HG03520 (cell line): ENCODE results near the gene PDE4D.
"Not testable (repeated sequence)": the region's sequence is repeated elsewhere in the genome, so short reads cannot be mapped to it uniquely, and the experiment has no call there.

Experiments used
- ATAC-seq: cut with Tn5 transposase; IDR thresholded peaks from one replicate; pipeline ENCODE4 v1.9.1; 2021; ENCODE audit warnings: mild to moderate bottlenecking, moderate library complexity; ENCODE audit not compliant: unreplicated experiment

Gene PDE4D

GRCh38 chr5:59800347-59800893 is 93.1 kb downstream of the PDE4D start:
- ATAC-seq, result no peak

DNA sequence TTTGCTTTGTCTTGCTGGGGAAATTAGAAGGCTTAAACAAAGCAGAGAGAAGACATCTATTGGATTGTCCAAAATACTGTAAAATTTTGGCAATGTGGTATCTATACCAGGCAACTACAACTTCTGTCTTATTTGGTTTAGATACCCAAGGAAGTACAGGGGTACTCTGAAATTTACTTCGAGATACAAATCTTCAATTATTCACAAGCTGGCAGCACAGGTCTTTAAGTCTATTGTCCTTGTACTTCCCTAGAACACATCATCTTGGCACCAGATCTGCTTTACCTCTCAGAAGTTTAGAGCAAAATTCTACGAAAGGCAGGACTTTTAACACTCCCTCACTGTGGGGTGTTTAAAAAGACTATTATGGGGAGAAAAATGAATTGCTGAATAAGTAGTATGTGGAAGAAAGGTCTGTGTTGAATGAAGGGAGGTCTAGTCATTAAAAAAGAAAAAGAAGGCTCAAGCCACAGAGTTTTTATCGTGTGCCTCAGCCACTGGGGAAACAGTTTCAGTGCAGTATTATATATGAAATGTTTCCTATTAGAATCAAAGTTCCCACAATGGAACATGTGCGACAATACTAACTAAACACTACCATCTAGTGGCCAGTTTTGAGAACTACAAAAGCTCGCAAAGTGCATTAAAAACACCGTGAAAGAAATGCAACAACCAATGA is 93.7 kb downstream of the PDE4D start:
- peak; percentile 45 for ATAC-seq

- peak; percentile 57 for ATAC-seq
Measured at GRCh38 chr5:59798862-59799667, 94.5 kb downstream of the PDE4D start.

- ATAC-seq, result no peak
Measured at GRCh38 chr5:59795141-59795540, 98.4 kb downstream of the PDE4D start.

DNA sequence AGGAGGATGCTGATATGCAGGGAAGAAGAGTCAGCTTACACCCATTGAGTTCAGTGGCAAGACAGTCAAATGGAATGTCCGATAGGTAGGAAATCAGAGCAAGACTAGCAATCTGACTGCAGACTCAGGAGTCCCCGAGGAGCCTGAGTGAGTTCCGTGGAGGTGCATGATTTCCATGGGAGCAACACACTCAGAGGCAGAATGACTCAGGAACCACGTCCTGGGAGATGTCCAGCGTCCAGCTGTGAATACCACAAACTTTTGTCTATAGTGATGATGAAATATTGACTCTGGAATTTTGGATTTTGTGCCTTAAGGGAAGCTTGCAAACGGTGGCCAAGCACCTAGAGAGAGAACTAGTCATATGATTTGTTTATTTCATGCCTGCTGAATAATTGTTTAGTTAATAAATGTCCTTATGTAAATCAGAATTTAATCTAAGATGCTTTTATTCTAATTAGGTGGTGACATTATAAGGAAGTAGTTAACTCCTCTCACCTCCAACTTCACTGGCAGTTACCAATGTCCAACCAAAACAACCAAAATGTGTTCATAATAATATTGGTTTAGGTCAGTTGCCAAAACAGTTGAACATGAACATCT is 100.4 kb downstream of the PDE4D start:
- no peak for ATAC-seq

GRCh38 chr5:59791617-59792016 is 101.9 kb downstream of the PDE4D start:
- no peak for ATAC-seq

DNA sequence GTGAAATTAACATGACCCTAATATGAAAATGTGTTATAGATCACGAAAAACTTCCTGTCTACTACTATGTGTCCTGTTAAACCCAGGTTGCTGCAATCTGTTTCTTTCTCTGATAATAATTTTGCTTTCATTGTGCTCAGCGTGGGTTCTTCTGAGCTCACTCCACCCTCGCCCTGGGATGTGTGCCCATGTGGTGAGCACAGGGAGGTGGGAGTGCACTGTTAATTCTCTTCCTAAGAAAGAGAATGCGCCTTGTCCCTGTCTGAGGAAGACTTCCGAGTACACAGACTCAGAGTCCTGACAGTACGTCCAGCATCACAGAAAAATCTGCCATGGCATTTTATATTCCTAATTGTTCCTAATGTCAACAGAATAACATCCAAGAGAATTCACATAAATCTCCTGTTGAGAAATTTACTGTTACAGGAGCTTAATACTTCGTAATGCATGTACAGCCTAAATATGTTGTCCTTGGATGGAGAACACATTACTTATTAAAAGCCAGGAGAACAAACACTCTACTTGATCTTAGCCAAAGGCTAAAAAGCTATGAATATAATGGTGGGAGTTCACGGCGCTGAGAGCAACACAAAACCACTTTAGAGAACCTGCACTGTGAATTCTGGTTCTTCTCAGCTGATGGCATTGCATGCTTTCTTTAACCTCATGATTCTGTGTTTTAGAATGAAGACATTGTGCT is 102.6 kb downstream of the PDE4D start:
- peak; percentile 23 for ATAC-seq

DNA sequence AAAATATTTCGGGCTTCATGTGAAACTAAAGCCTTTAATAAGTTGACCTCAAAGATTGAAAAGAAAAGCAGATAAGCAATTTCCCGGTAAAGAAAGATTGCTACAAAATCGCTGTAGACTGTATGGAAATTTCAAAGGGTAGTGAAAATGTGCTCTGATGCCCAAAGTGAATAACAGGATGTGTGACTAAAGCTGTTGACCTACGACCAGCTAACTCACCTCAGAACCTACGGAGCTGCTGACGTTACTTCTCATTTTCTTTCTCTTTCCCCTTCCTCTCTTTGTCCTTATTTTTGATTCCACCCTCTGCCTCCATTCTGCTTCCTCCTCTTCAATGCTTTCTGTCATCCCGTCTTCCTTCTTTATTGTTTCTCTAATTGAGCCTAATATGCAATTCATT is 103.2 kb downstream of the PDE4D start:
- peak; percentile 74 for ATAC-seq

- ATAC-seq, result no peak
Measured at GRCh38 chr5:59789894-59790293, 103.6 kb downstream of the PDE4D start.

- no peak for ATAC-seq
Measured at GRCh38 chr5:59789197-59789596, 104.3 kb downstream of the PDE4D start.

DNA sequence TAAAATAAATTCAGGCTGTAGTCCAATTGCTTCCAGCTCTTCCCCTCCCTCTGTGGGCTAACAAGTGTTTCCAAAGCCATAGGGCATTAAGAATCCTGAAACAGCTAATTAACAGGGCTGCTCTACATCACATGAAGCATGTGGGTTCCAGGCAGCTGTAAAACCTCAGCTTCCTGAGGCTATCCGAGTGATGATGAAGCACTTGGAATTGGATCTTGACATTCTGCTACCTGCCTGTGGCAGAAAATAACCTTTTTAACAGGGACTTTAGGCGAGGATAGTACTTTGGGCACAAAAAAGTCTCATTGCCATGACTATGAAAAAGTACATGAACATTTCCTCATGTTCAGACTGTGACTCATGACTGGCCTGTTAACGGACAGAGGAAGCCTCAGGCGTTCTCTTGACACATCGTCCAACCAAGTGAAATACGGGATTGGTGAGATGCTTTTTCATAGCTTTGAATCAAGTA is 107.2 kb downstream of the PDE4D start:
- ATAC-seq, result no peak

GRCh38 chr5:59785676-59786333 is 107.7 kb downstream of the PDE4D start:
- no peak for ATAC-seq

GRCh38 chr5:59784708-59785107 is 108.8 kb downstream of the PDE4D start:
- not testable (repeated sequence) for ATAC-seq

GRCh38 chr5:59783264-59783663 is 110.3 kb downstream of the PDE4D start:
- ATAC-seq, result no peak

DNA sequence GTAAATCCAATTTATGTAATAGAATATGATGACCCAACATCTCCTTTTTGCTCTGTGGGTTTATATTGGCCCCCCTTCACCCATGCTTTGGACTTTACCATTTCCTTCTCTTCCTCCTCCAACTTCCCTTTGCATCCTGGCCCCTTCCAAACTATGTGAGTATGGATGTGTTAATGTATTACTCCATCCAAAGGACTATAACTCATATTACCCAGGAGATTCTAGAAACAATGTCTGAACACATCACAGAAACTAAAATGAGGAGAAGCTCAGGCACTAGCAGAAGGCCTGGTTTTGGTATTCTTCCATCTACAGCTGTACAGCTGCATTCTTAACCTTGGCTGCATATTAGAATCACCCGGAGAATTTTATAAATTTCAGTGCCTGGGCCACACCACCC is 110.7 kb downstream of the PDE4D start:
- no peak for ATAC-seq

DNA sequence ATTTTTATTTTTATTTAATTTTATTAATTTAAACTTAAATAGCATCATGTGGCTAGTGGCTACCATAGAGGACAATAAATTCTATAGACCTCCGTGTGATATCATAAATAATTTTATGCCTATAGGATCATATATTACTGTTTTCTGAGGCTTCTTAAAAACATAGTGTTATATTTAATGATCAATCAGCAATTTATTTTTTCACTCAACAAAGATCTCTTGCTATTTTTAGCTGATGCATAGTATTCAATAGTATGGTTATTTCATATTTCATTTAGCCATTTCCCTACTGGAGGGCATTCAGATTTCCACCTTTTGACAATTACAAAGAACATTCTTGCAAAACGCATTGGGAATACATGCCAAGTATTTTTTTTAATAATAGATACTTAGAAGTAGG is 114.1 kb downstream of the PDE4D start:
- no peak for ATAC-seq

GRCh38 chr5:59777028-59777427 is 116.5 kb downstream of the PDE4D start:
- no peak for ATAC-seq

GRCh38 chr5:59773294-59773693 is 120.2 kb downstream of the PDE4D start:
- ATAC-seq, result no peak

GRCh38 chr5:59772757-59773156 is 120.8 kb downstream of the PDE4D start:
- no peak for ATAC-seq

- ATAC-seq, result no peak
Measured at GRCh38 chr5:59772206-59772605, 121.3 kb downstream of the PDE4D start.
